GM13977 (cell line): ENCODE data around the gene ZCCHC24.

Experiments used
- DNase-seq: peaks from one replicate; pipeline ENCODE4 v3.0.0; 2012; ENCODE audit warnings: low spot score
- CTCF ChIP-seq: IDR thresholded peaks from 2 replicates; pipeline ENCODE4 v1.5.1; 2012; ENCODE audit warnings: mild to moderate bottlenecking, control low read depth; ENCODE audit not compliant: insufficient read depth; ENCODE audit errors: extremely low read depth, missing control alignments
- in situ Hi-C: fragments of 300-500 bp; cut with MboI; formaldehyde crosslinking; loops from one replicate; pipeline ENCODE4 v1.12.0; 2022; ENCODE audit warnings: low sequenced_read_pairs, low pct_unique_long_range_greater_than_20kb, mixed read lengths, inconsistent platforms; ENCODE audit not compliant: unreplicated experiment

Gene ZCCHC24

GRCh38 chr10:79482741-79483140, 37.3 kb upstream of the ZCCHC24 start:
- in situ Hi-C loops = no loop called here
- no peak for TF ChIP-seq CTCF

GRCh38 chr10:79482304-79482703, 36.9 kb upstream of the ZCCHC24 start:
- in situ Hi-C loops = no loop called here
- DNase-seq = no peak
- TF ChIP-seq CTCF = no peak

More at GRCh38 chr10:79482741-79483140, 37.3 kb upstream of the ZCCHC24 start:
- no peak for DNase-seq

GRCh38 chr10:79479283-79479909, 34.0 kb upstream of the ZCCHC24 start:
- no peak for TF ChIP-seq CTCF
- DNase-seq = no peak
- in situ Hi-C loops = loop anchor here (5.0 kb wide), 1 partner anchor 82 kb away; no protein-coding TSS in a partner anchor

- in situ Hi-C loops = loop anchor here (5.0 kb wide), 1 partner anchor 80 kb away; no protein-coding TSS in a partner anchor
- TF ChIP-seq CTCF = no peak
- no peak for DNase-seq
These were observed 32.0 kb upstream of the ZCCHC24 start for GRCh38 chr10:79477456-79477855.

- no peak for DNase-seq
- in situ Hi-C loops = loop anchor here (5.0 kb wide), 1 partner anchor 79 kb away; no protein-coding TSS in a partner anchor
- no peak for TF ChIP-seq CTCF
These were observed 31.2 kb upstream of the ZCCHC24 start for GRCh38 chr10:79476645-79477044.

GRCh38 chr10:79475877-79476276, 30.5 kb upstream of the ZCCHC24 start:
- TF ChIP-seq CTCF = no peak
- in situ Hi-C loops = loop anchor here (5.0 kb wide), 1 partner anchor 79 kb away; no protein-coding TSS in a partner anchor
- DNase-seq = no peak
